Nucleus accumbens (tissue), 56 donors: ENCODE measurements around the gene CENPU.

Source experiments
- DNase-seq, 56 donors: peaks; one replicate each; lab custom pipeline; 2025; lab: John Stamatoyannopoulos, UW

The CENPU gene

GRCh38 chr4:184647266-184648053, 86.4 kb downstream of the CENPU start:
- DNase-seq: no peak

DNA sequence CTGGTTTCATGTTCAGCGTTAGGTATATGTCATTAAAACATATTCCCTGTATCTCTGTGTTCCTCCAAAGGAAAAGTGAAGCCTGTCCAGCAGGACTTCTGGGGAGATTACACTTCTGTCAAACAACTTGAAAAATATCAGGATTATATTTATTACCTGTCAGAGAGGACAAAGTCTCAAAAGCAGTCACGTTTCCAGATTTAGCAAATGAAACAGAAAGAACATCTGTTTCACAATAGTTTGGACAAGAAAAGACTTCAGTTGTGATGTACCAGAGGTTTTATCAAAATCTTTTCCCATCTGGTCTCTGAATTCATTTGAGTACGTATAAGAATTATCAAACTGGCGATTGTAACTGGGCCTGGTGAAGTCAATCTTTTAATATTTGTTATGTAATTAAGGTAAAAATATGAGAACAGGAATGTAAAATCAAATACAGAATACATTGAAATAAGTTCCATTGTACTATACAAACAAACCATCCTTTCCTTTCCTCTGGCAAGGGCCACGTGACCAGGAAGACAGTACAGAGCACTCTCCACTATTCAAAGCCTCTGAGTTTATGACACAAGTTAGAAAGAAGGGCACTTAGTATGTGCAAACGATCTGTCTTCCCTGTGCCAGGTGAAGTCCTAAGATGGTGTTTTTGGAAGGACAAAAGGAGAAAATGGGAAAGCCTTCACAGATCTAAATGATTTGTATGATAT, 87.8 kb downstream of the CENPU start:
- DNase-seq: peak in 21 of 56 donors; percentile 1 to 43 (median 12)

DNA sequence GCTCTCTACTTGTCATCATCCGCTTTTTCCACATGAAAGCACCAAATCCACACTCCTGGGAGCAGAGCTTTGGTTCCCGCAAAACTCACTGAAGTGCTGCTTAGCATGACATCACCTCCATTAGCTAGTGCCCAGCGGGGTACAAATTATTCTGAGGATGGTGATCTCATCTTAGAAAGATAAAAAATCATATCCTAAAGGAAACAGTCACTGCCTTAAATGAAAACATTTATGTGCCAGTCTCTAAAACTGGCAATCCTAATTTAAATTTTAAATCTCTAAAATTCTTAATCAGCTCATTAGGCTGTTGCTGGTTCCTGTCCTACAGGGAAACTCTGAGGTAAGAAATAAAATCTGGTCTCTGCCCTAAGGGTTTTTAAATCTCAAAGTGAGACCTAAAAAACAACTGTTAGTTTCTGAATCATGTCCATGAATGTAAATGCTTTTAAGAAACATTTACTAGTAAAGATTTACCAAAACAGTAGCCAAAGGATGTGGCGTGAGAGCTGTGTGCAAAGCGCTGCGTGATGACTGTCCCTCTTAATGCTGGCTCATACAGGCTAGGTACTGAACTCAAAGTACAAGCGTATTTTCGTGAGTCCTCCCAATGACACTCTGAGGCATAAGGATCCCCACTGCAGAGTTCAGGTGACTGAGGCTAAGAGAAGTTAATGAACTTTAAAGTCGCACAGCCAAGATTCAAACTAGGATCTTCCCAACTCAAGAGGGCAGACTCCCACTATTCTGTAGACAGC, 89.2 kb downstream of the CENPU start:
- DNase-seq: no peak
